HepG2 (cell line): ENCODE results near the gene EIF4G3. TPM values are rescaled to one million over a fixed set of nuclear protein-coding genes. Genes with fewer than 3 reads are reported as not detected.

Experiments
- ATAC-seq: fragments of 200-7000 bp; cut with Tn5 transposase; 3 replicates; pipeline ENCODE4 v1.9.1; 2020; ENCODE audit warnings: mild to moderate bottlenecking, moderate library complexity
- BruUV-seq: library from RNA; stranded (reverse); fragments of 400-500 nt; replicated peaks from 2 replicates; lab custom pipeline; 2021; lab: Mats Ljungman, UMichigan
- CTCF ChIA-PET: fragments of 300-600 bp; formaldehyde crosslinking; extraction: SDS; loops from one replicate; lab custom pipeline; 2021; ENCODE audit warnings: low total read pairs, inconsistent platforms, low intra/inter-chr PET ratio; lab: Yijun Ruan, JAX
- POLR2A ChIA-PET: fragments of 350-600 bp; sonication (Branson Sonifier 250); formaldehyde crosslinking; loops from one replicate; lab custom pipeline; 2020; ENCODE audit warnings: antibody characterized with exemption, inconsistent platforms; lab: Yijun Ruan, JAX
- DNase-seq: peaks from one replicate; pipeline ENCODE4 v3.0.0-alpha.2; 2015; ENCODE audit warnings: low spot score
- FAIRE-seq: peaks from 3 replicates; lab custom pipeline; 2011; peaks lifted over from hg19 to GRCh38; lab: Jason Lieb, UNC
- H2AFZ ChIP-seq: one replicate; pipeline ENCODE4 v1.6.1; 2011; ENCODE audit warnings: low read length, inconsistent platforms
- H3K27ac ChIP-seq: fragments of 300-600 bp; 3 replicates; pipeline ENCODE4 v1.8.0; 2011; ENCODE audit warnings: mixed run types, mild to moderate bottlenecking, mixed read lengths, low read length, inconsistent platforms; ENCODE audit not compliant: insufficient read depth; ENCODE audit errors: extremely low read length
- H3K27me3 ChIP-seq, 2 experiments: fragments of 200-600 bp in 1 of 2; 2 replicates in 1 of 2; 3 replicates in 1 of 2; pipeline versions ENCODE4 v1.6.0 to v1.8.0; 2011; ENCODE audit warnings: low read length in 2 of 2, mild to moderate bottlenecking in 2 of 2, moderate library complexity in 2 of 2, inconsistent platforms in 1 of 2; ENCODE audit not compliant: insufficient read depth in 2 of 2, control insufficient read depth in 1 of 2
- H3K36me3 ChIP-seq, 2 experiments: fragments of 200-600 bp in 1 of 2; replicated peaks in 1 of 2; 2 replicates in 1 of 2; 3 replicates in 1 of 2; pipeline versions ENCODE4 v1.5.1 to v1.8.0; 2011; ENCODE audit warnings: low read length in 2 of 2, inconsistent platforms in 1 of 2; ENCODE audit not compliant: insufficient read depth in 2 of 2, control insufficient read depth in 1 of 2
- H3K4me1 ChIP-seq: 2 replicates; pipeline ENCODE4 v1.5.1; 2012; ENCODE audit warnings: low read length, inconsistent platforms; ENCODE audit not compliant: insufficient read depth
- H3K4me2 ChIP-seq: 2 replicates; pipeline ENCODE4 v1.6.0; 2011; ENCODE audit warnings: low read depth, low read length, inconsistent platforms
- H3K4me3 ChIP-seq, 3 experiments: fragments of 200-600 bp in 1 of 3; sonication (generic), shearing (Covaris generic) in 1 of 3; replicated peaks in 1 of 3; 2 replicates each; pipeline ENCODE4 v1.5.1; 2011 to 2016; ENCODE audit warnings: low read length in 3 of 3, inconsistent platforms in 2 of 3, low read depth in 2 of 3, mild to moderate bottlenecking in 2 of 3, control low read depth in 1 of 3, mixed read lengths in 1 of 3; ENCODE audit not compliant: insufficient read depth in 1 of 3
- H3K79me2 ChIP-seq: one replicate; pipeline ENCODE4 v1.6.1; 2011; ENCODE audit warnings: low read length, inconsistent platforms; ENCODE audit not compliant: insufficient read depth
- H3K9ac ChIP-seq: 2 replicates; pipeline ENCODE4 v1.6.0; 2011; ENCODE audit warnings: mild to moderate bottlenecking, low read depth, low read length, inconsistent platforms; ENCODE audit not compliant: insufficient read depth
- H3K9me3 ChIP-seq: 2 replicates; pipeline ENCODE4 v1.5.1; 2012; ENCODE audit warnings: mild to moderate bottlenecking, low read length
- H4K20me1 ChIP-seq: 2 replicates; pipeline ENCODE4 v1.6.0; 2011; ENCODE audit warnings: inconsistent platforms, mild to moderate bottlenecking, low read length, moderate library complexity; ENCODE audit not compliant: insufficient read depth
- BCL6 ChIP-seq: IDR thresholded peaks from 2 replicates; pipeline ENCODE4 v1.6.1; 2016; ENCODE audit warnings: missing genetic modification reagents, missing compliant biosample characterization
- ETV6 ChIP-seq: sonication (generic); formaldehyde crosslinking; conservative IDR thresholded peaks from 2 replicates; pipeline ENCODE4 v1.4.0; 2020; ENCODE audit warnings: missing genetic modification reagents
- HNF4A ChIP-seq: sonication (generic); formaldehyde crosslinking; IDR thresholded peaks from 2 replicates; pipeline ENCODE4 v1.4.0; 2020; ENCODE audit warnings: missing genetic modification reagents
- HNF4G ChIP-seq, 2 experiments: sonication (generic) in 1 of 2; formaldehyde crosslinking in 1 of 2; IDR thresholded peaks; 2 replicates each; pipeline versions ENCODE4 v1.4.0 to v1.6.1; 2011 to 2020; ENCODE audit warnings: borderline replicate concordance in 2 of 2, low read depth in 2 of 2, mild to moderate bottlenecking in 2 of 2, low read length in 1 of 2, missing genetic modification reagents in 1 of 2, moderate library complexity in 1 of 2
- ISX ChIP-seq: sonication (generic); formaldehyde crosslinking; conservative IDR thresholded peaks from 2 replicates; pipeline ENCODE4 v1.5.0; 2020; ENCODE audit warnings: missing genetic modification reagents
- KAT7 ChIP-seq: IDR thresholded peaks from 2 replicates; pipeline ENCODE4 v1.6.1; 2018; ENCODE audit warnings: borderline replicate concordance, missing compliant biosample characterization
- PCBP2 ChIP-seq: fragments of 200-400 bp; formaldehyde crosslinking; optimal IDR thresholded peaks from 2 replicates; pipeline ENCODE3; 2018; ENCODE audit warnings: low read length, low read depth; ENCODE audit not compliant: poor library complexity, severe bottlenecking
- POLR2A ChIP-seq, 2 experiments: IDR thresholded peaks; 2 replicates each; pipeline ENCODE4 v1.6.1; 2011; ENCODE audit warnings: low read depth in 2 of 2, low read length in 2 of 2, mild to moderate bottlenecking in 1 of 2, moderate library complexity in 1 of 2; ENCODE audit not compliant: insufficient read depth in 1 of 2
- POLR2AphosphoS5 ChIP-seq: IDR thresholded peaks from 2 replicates; pipeline ENCODE4 v1.6.1; 2012; ENCODE audit warnings: low read depth, low read length
- RFXAP ChIP-seq: sonication (generic); formaldehyde crosslinking; IDR thresholded peaks from 2 replicates; pipeline ENCODE4 v1.4.0; 2020; ENCODE audit warnings: missing genetic modification reagents, borderline replicate concordance
- SAFB2 ChIP-seq: sonication (generic); formaldehyde crosslinking; IDR thresholded peaks from 2 replicates; pipeline ENCODE4 v1.5.1; 2020; ENCODE audit warnings: missing genetic modification reagents, low read depth, mild to moderate bottlenecking, borderline replicate concordance
- SIN3B ChIP-seq: fragments of 150-350 bp; IDR thresholded peaks from 2 replicates; pipeline ENCODE4 v1.6.1; 2014; ENCODE audit warnings: low read length
- SNAI1 ChIP-seq: sonication (generic); formaldehyde crosslinking; IDR thresholded peaks from 2 replicates; pipeline ENCODE4 v1.5.0; 2020; ENCODE audit warnings: mild to moderate bottlenecking, missing genetic modification reagents, borderline replicate concordance
- SRY ChIP-seq: sonication (generic); formaldehyde crosslinking; IDR thresholded peaks from 2 replicates; pipeline ENCODE4 v1.8.0; 2022; ENCODE audit warnings: mild to moderate bottlenecking, missing genetic modification reagents
- ZFP41 ChIP-seq: sonication (generic); formaldehyde crosslinking; IDR thresholded peaks from 2 replicates; pipeline ENCODE4 v1.4.0; 2020; ENCODE audit warnings: mild to moderate bottlenecking, missing genetic modification reagents, borderline replicate concordance
- ZNF558 ChIP-seq: sonication (generic); formaldehyde crosslinking; IDR thresholded peaks from 2 replicates; pipeline ENCODE4 v1.9.0; 2022; ENCODE audit warnings: mild to moderate bottlenecking, missing genetic modification reagents, borderline replicate concordance
- ZNF878 ChIP-seq: sonication (generic); formaldehyde crosslinking; IDR thresholded peaks from 2 replicates; pipeline ENCODE4 v1.8.1; 2023; ENCODE audit warnings: mild to moderate bottlenecking, missing genetic modification reagents, moderate library complexity
- ZSCAN29 ChIP-seq: sonication (generic); formaldehyde crosslinking; conservative IDR thresholded peaks from 2 replicates; pipeline ENCODE4 v1.4.0; 2020; ENCODE audit warnings: mild to moderate bottlenecking, missing genetic modification reagents
- WGBS: methylation state at CpG from one replicate; pipeline ENCODE4 v1.1.6; 2017; ENCODE audit warnings: low lambda C conversion rate; 5-methylcytosine and 5-hydroxymethylcytosine counted together
- in situ Hi-C: cut with HindIII; loops from 2 replicates; pipeline ENCODE4 v1.10.0; 2017; ENCODE audit warnings: low pct_unique_long_range_greater_than_20kb; ENCODE audit not compliant: extremely low pct_ligation_motif_present
- intact Hi-C: fragments of 100-400 bp; cut with micrococcal nuclease; formaldehyde crosslinking; loops from one replicate; pipeline ENCODE4 v1.10.0; 2022; ENCODE audit not compliant: unreplicated experiment
- polyA plus RNA-seq, 8 experiments: library from polyadenylated mRNA; depleted of rRNA in 3 of 8; stranded (reverse) in 7 of 8; unstranded in 1 of 8; fragments of >200 nt; fragmentation: Illumina TruSeq in 4 of 8; extraction: Trizol in 4 of 8; gene quantifications; 2 replicates each; pipeline versions ENCODE4 v1.2.1 to v1.2.3, GENCODE V29; 2011 to 2016; ENCODE audit warnings: low read depth in 4 of 8, missing spikeins in 1 of 8, mixed read lengths in 1 of 8; ENCODE audit not compliant: insufficient read depth in 1 of 8
- total RNA-seq, 5 experiments: library from RNA; depleted of rRNA; stranded (reverse); fragments of >200 nt; fragmentation: Illumina TruSeq; extraction: Trizol; gene quantifications; 2 replicates each; pipeline ENCODE4 v1.2.3, GENCODE V29; 2016; ENCODE audit warnings: low read depth in 1 of 5

Gene EIF4G3
- total and polyA plus RNA-seq, 2 of the 13 experiments (the other 11 are each of a cell fraction or from before 2014, with no cell fraction given), result 22.2 to 27.6 TPM

- in situ Hi-C loops, result loop anchor here (25.0 kb wide), 1 partner anchor 212 kb away; the partner anchor contains the start of gene EIF4G3
- CTCF ChIA-PET, result no interaction called here
- peaks cover 2 to 12% of the 10 kb centered on the region in 2 experiments; a peak in 4 of 5 replicates for H3K36me3 ChIP-seq
- intact Hi-C loops, result no loop called here
- TF ChIP-seq POLR2AphosphoS5 (no peak), KAT7 (CRISPR knock-in tag) (no peak), ZNF878 (CRISPR knock-in tag) (no peak), SAFB2 (CRISPR knock-in tag) (no peak), SNAI1 (CRISPR knock-in tag) (no peak), ZNF558 (CRISPR knock-in tag) (no peak), ETV6 (CRISPR knock-in tag) (no peak), SIN3B (no peak), POLR2A (IDR thresholded peaks at IDR 0.05; ENCODE audit: insufficient read depth in 1 of 2, low read depth in 2 of 2, low read length in 2 of 2) (no peak), HNF4A (no peak), PCBP2 (no peak), ISX (no peak), BCL6 (CRISPR knock-in tag) (no peak), SRY (CRISPR knock-in tag) (no peak), ZSCAN29 (CRISPR knock-in tag) (no peak), HNF4G (IDR thresholded peaks at IDR 0.05; ENCODE audit: borderline replicate concordance, low read depth, low read length) (no peak), HNF4G (CRISPR knock-in tag; IDR thresholded peaks at IDR 0.05; ENCODE audit: borderline replicate concordance, low read depth) (no peak), ZFP41 (CRISPR knock-in tag) (no peak), RFXAP (CRISPR knock-in tag) (no peak)
- POLR2A ChIA-PET, result no interaction called here
- no peaks in the 10 kb centered on the region for H3K79me2 ChIP-seq
- DNase-seq, result no peak
- no peak for FAIRE-seq
- H3K27ac ChIP-seq, result no peak overlapping the region
- no peak overlapping the region for H3K4me2 ChIP-seq
- no peak overlapping the region for H2AFZ ChIP-seq
- WGBS, result 94% methylated on average over 1 of the region's 1 CpG
- no peak overlapping the region for H3K4me3 ChIP-seq
- H3K9me3 ChIP-seq, result no peaks in the 10 kb centered on the region
- H3K4me1 ChIP-seq, result no peaks in the 10 kb centered on the region
- no TSS peak for BruUV-seq
- H4K20me1 ChIP-seq, result no peaks in the 10 kb centered on the region
- H3K9ac ChIP-seq, result no peak overlapping the region
- ATAC-seq, result no peak
- no peaks in the 10 kb centered on the region for H3K27me3 ChIP-seq
Observed at GRCh38 chr1:20975668-20976067, 201.0 kb downstream of the EIF4G3 start.
